22Rv1 (cell line): ENCODE measurements around the gene PARVG.
"Not testable (repeated sequence)": the region's sequence is repeated elsewhere in the genome, so short reads cannot be mapped to it uniquely, and the experiment has no call there.

Experiments used
- H3K27ac ChIP-seq: fragments of 450-650 bp; 2 replicates; pipeline ENCODE4 v1.5.1; 2017
- ZFX ChIP-seq: fragments of 450-650 bp; IDR thresholded peaks from 2 replicates; pipeline ENCODE4 v1.6.1; 2017; ENCODE audit warnings: antibody characterized with exemption, borderline replicate concordance
- TF ChIP-seq, protein P1 (sequence below): fragments of 450-650 bp; IDR thresholded peaks from 2 replicates; pipeline ENCODE4 v1.5.1; 2017; ENCODE audit warnings: mild to moderate bottlenecking

PARVG gene

DNA sequence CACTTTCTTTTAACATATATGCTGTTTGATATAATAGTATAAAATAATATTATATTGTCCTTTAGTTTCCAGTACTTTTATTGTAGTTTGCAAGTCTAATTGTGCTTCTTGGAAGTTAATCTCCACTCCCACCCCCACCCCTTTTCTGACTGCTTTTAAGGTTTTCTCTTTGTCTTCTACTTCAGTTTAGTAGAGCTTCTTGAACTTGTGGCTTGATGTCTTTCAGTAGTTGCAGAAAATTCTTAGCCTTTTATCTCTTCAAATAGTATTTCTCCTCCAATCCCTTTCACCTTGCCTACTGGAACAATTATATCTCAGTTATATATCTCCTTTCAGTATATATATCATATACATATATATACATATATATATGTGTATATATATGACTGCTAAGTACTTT, 56.6 kb downstream of the PARVG start:
- no peak overlapping the region for H3K27ac ChIP-seq
- no peak for TF ChIP-seq ZFX
- TF ChIP-seq, protein P1, sequence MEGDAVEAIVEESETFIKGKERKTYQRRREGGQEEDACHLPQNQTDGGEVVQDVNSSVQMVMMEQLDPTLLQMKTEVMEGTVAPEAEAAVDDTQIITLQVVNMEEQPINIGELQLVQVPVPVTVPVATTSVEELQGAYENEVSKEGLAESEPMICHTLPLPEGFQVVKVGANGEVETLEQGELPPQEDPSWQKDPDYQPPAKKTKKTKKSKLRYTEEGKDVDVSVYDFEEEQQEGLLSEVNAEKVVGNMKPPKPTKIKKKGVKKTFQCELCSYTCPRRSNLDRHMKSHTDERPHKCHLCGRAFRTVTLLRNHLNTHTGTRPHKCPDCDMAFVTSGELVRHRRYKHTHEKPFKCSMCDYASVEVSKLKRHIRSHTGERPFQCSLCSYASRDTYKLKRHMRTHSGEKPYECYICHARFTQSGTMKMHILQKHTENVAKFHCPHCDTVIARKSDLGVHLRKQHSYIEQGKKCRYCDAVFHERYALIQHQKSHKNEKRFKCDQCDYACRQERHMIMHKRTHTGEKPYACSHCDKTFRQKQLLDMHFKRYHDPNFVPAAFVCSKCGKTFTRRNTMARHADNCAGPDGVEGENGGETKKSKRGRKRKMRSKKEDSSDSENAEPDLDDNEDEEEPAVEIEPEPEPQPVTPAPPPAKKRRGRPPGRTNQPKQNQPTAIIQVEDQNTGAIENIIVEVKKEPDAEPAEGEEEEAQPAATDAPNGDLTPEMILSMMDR, result no peak

DNA sequence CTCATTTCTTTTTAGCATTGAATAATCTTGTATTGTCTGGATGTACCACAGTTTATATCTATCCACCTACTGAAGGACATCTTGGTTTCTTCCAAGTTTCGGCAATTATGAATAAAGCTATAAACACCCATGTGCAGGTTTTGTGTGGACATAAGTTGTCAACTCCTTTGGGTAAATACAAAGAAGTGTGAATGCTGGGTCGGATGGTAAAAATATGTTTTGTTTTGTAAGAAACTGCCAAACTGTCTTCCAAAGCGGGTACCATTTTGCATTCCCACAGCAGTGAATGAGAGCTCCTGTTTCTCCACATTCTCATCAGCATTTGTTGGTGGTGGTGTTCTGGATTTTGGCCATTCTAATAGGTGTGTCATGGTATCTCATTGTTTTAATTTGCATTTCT, 60.4 kb downstream of the PARVG start:
- H3K27ac ChIP-seq, result not testable (repeated sequence)

DNA sequence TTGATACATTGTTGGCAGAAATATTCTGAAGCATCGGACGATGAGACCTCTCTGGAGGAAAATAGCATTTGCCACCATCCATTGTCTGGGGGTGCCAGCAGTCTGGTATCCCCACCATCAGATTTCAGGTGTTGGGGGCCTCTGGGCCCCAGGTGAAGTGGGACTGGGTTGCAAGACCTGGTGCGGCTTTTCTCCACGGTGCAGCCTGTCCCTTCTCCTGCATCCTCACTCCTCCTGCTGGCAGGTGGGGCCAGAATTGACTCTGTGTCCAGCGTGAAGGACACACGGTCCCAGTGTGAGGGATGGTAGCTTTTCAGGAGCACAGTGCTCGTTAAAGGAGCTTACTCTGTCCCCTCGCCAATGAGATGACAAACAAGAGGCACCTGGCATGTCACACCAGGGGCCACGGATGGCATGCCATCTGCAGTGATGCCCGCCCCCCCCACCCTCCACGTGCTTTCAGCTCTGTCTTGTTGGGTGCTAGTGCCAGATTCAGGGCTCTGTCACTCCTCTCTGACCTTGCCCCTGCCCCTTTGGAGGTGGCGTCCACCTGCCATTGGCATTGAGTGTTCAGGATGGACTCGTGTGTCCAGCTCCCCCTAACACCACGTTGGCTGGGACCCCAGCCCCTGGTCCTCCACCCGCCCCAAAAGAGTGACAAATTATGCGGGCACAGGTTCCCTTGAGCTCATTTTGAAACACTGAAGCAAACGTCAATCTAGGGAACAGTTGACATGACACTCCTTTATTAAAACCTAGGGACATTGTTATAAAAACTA, 62.4 kb downstream of the PARVG start:
- TF ChIP-seq, protein P1, result no peak
- TF ChIP-seq ZFX, result no peak
- no peak overlapping the region for H3K27ac ChIP-seq

DNA sequence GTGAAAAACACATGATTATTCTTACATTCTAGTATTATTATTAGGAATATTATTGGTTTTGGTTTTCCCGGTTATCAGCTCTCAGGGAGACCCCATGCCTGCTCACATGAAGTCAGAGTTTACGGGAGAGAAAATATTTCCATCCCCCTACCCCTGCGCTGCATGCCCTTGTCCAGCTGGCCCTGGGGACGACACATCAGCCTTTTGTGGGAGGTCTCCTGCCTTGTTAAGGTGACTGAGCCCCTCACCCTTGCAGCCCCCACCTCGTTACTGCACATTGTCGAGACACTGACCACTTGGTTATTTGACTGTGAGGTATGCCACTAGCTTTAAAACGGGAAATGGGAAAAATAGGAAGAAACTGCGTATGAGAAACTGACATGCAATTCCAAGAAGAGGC, 63.0 kb downstream of the PARVG start:
- no peak overlapping the region for H3K27ac ChIP-seq
- no peak for TF ChIP-seq ZFX
- TF ChIP-seq, protein P1, result no peak

DNA sequence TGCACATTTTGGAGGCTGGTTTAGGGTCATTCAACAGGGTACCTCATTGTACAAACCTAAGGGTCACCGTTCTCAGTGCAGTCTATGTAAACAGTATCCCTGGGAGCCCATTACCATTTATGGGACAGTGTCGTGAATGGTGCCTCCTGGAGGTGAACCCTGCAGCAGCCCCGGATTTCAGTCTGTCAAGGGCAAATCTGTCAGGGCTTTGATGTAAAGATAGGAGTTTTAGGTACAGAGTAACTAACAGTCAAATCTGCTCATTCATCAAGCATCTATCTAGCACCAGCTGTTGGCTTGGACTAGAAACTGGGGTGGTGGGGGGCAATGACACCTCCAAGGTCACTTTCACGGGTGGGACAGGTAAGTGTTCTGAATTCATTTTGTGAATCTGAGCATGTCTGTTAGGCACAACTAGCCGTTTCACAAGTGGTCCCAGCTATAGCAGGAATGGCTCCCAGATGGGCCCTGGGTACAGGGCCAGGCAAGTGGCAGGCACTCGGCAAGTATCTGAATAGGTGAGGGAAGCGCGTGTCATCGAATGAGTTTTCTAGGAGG, 63.6 kb downstream of the PARVG start:
- TF ChIP-seq, protein P1, result no peak
- TF ChIP-seq ZFX, result no peak

DNA sequence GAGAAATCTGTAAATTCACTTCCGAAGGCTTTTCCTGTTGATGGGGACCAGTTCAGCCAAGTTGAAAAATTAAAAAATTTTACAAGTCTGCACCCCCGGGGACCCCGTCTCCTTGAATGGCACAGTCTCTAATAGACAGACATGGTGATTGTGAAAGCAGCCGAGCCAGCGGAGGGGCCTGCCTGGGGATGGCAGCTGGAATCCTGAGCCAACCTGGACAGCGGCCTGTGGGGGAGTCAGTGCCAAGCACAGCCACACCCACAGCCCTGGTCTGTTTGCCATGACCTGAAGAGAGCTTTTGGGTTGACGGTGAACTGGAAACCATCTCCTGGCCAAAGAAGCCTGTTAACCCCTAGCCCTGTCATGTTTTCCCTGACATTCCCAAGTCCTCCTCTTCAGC, 64.7 kb downstream of the PARVG start:
- H3K27ac ChIP-seq, result no peak overlapping the region
- no peak for TF ChIP-seq ZFX

More for the DNA sequence above, 63.6 kb downstream of the PARVG start:
- no peak overlapping the region for H3K27ac ChIP-seq

DNA sequence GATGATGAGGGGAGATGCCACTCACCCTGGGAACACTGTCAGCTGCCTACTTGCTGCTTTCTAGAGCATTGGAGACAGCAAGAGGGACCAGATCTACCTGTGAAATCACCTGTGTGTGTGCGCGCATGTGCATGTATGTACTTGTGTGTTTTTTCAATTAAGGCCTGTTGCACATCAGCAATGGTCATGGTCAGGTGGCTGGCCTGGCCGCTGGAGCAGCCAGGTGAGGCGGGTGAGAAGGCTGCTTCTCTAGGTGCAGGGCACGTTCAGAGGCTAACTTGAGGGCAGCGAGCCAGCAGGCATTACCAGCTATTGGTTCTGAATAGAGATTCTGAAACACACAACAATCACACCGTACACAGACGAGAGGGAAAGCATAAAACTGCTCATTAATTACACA, 65.1 kb downstream of the PARVG start:
- TF ChIP-seq, protein P1, result no peak
- TF ChIP-seq ZFX, result no peak
- H3K27ac ChIP-seq, result no peak overlapping the region

DNA sequence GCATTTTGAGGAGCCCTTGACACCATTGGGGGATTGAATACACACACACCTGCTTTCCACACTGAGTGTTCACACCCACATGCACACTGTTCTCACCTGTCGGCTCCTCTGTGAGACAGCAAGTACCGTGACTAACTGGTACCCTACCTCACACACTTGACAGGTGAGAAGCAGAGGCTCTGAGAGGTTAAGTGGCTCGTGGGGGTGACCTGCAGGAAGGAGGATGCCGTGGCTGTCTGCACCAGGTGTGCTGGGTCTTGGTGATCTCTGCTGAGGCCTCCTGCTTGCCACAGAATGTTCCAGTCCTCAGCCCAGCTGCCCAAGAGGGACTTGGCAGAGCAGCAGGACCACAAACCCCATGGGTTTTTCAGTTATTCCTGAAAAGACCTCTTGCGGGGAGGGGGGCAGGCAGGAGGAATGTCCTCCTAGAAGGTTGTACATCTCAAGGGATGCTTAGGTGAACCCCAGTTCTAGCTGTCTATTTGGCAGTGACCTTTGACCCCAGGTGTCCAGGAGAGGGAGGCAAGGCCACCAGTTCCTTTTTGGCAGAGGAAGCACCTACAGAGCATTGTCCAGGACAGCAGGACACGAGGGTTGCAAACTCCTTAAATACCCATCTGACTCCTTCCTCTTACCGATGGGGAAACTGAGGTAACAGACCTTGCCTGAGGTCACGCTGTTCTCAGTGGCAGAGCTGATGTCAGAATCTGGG, 66.0 kb downstream of the PARVG start:
- no peak overlapping the region for H3K27ac ChIP-seq
- TF ChIP-seq, protein P1, result no peak
- no peak for TF ChIP-seq ZFX
